Neural cell (in vitro differentiated cells): ENCODE measurements around the gene SNCAIP. TPM values are rescaled to one million over a fixed set of nuclear protein-coding genes. Genes with fewer than 3 reads are reported as not detected.

Experiments
- H2AFZ ChIP-seq: fragments of 200-600, 300-800 bp; sonication (generic), shearing (Covaris generic); 2 replicates; pipeline ENCODE4 v1.6.0; 2014; ENCODE audit warnings: low read depth, mild to moderate bottlenecking, antibody characterized with exemption, low read length, moderate library complexity
- H3F3A ChIP-seq: fragments of 200-600 bp; shearing (Covaris generic); 2 replicates; pipeline ENCODE4 v1.6.1; 2016; ENCODE audit warnings: mild to moderate bottlenecking, moderate library complexity, mixed read lengths, antibody characterized with exemption, low read length; ENCODE audit not compliant: insufficient read depth, poor library complexity, severe bottlenecking
- H3K27ac ChIP-seq: fragments of 200-600, 300-800 bp; sonication (generic), shearing (Covaris generic); 2 replicates; pipeline ENCODE4 v1.5.1; 2014; ENCODE audit warnings: mild to moderate bottlenecking, low read length, moderate library complexity
- H3K27me3 ChIP-seq: fragments of 300-800, 200-600 bp; sonication (generic), shearing (Covaris generic); 2 replicates; pipeline ENCODE4 v1.6.0; 2014; ENCODE audit warnings: mild to moderate bottlenecking, low read depth, low read length, moderate library complexity; ENCODE audit not compliant: insufficient read depth
- H3K36me3 ChIP-seq: fragments of 300-800, 200-600 bp; sonication (generic), shearing (Covaris generic); 2 replicates; pipeline ENCODE4 v1.5.1; 2014; ENCODE audit warnings: mild to moderate bottlenecking, antibody characterized with exemption, low read length, moderate library complexity; ENCODE audit not compliant: insufficient read depth
- H3K4me2 ChIP-seq: fragments of 300-800, 200-600 bp; sonication (generic), shearing (Covaris generic); 2 replicates; pipeline ENCODE4 v1.6.0; 2014; ENCODE audit warnings: mild to moderate bottlenecking, low read length
- H3K4me3 ChIP-seq: fragments of 300-800, 200-600 bp; sonication (generic), shearing (Covaris generic); 2 replicates; pipeline ENCODE4 v1.5.1; 2014; ENCODE audit warnings: mild to moderate bottlenecking, low read length, moderate library complexity
- H3K79me2 ChIP-seq: fragments of 200-600 bp; shearing (Covaris generic); replicated peaks from 2 replicates; pipeline ENCODE4 v1.6.0; 2014; ENCODE audit warnings: mild to moderate bottlenecking, low read length, moderate library complexity; ENCODE audit not compliant: insufficient read depth
- H3K9ac ChIP-seq: fragments of 300-800, 200-600 bp; sonication (generic), shearing (Covaris generic); 2 replicates; pipeline ENCODE4 v1.6.1; 2016; ENCODE audit warnings: mild to moderate bottlenecking, low read length, mixed read lengths
- H3K9me2 ChIP-seq: fragments of 200-600 bp; shearing (Covaris generic); 2 replicates; pipeline ENCODE4 v1.6.1; 2016; ENCODE audit warnings: mild to moderate bottlenecking, low read length, mixed read lengths; ENCODE audit not compliant: insufficient read depth
- H3K9me3 ChIP-seq: fragments of 200-600, 300-800 bp; sonication (generic), shearing (Covaris generic); 2 replicates; pipeline ENCODE4 v1.6.1; 2016; ENCODE audit warnings: mild to moderate bottlenecking, mixed run types, low read length, moderate library complexity, mixed read lengths
- H4K20me1 ChIP-seq: fragments of 200-600 bp; shearing (Covaris generic); 2 replicates; pipeline ENCODE4 v1.6.1; 2016; ENCODE audit warnings: mild to moderate bottlenecking, mixed run types; ENCODE audit not compliant: insufficient read depth
- CTCF ChIP-seq: fragments of 450-650 bp; IDR thresholded peaks from 2 replicates; pipeline ENCODE4 v1.5.1; 2014; ENCODE audit warnings: antibody characterized with exemption, mild to moderate bottlenecking, moderate library complexity; ENCODE audit not compliant: poor library complexity, severe bottlenecking
- EP300 ChIP-seq: fragments of 450-650 bp; conservative IDR thresholded peaks from 2 replicates; pipeline ENCODE4 v1.6.1; 2014; ENCODE audit warnings: antibody characterized with exemption, mild to moderate bottlenecking, moderate library complexity; ENCODE audit not compliant: poor library complexity, severe bottlenecking
- MXI1 ChIP-seq: fragments of 450-650 bp; conservative IDR thresholded peaks from 2 replicates; pipeline ENCODE4 v1.6.1; 2014; ENCODE audit warnings: antibody characterized with exemption, mild to moderate bottlenecking; ENCODE audit not compliant: poor library complexity, severe bottlenecking
- POLR2AphosphoS5 ChIP-seq: IDR thresholded peaks from 2 replicates; pipeline ENCODE4 v1.6.1; 2012
- RAD21 ChIP-seq: fragments of 450-650 bp; conservative IDR thresholded peaks from 2 replicates; pipeline ENCODE4 v1.6.1; 2014; ENCODE audit warnings: antibody characterized with exemption, mild to moderate bottlenecking, moderate library complexity
- REST ChIP-seq: IDR thresholded peaks from 2 replicates; pipeline ENCODE4 v1.6.1; 2012; ENCODE audit warnings: borderline replicate concordance
- polyA plus RNA-seq: library from polyadenylated mRNA; depleted of rRNA; stranded (reverse); fragments of >200 nt; gene quantifications from 2 replicates; pipeline ENCODE4 v1.2.3, GENCODE V29; 2014

SNCAIP gene
- polyA plus RNA-seq, 1 donor from 2014 or later = 25.6 TPM

- Histone ChIP-seq H3K27ac (no peak overlapping the region), H2AFZ (no peak overlapping the region), H3K9me2 (no peaks in the 10 kb centered on the region), H3K27me3 (no peaks in the 10 kb centered on the region), H3K9me3 (no peaks in the 10 kb centered on the region), H3K4me3 (no peak overlapping the region), H3K4me2 (no peak overlapping the region), H4K20me1 (no peaks in the 10 kb centered on the region), H3F3A (no peaks in the 10 kb centered on the region), H3K79me2 (no peaks in the 10 kb centered on the region), H3K36me3 (peaks cover 5% of the 10 kb centered on the region), H3K9ac (no peak overlapping the region)
- TF ChIP-seq REST = no peak
- TF ChIP-seq POLR2AphosphoS5 = no peak
- no peak for TF ChIP-seq EP300
- no peak for TF ChIP-seq MXI1
Measured at GRCh38 chr5:122457178-122457826, 145.3 kb downstream of the SNCAIP start.

GRCh38 chr5:122458278-122458872 lies 146.3 kb downstream of the SNCAIP start:
- Histone ChIP-seq H3K4me3 (no peak overlapping the region), H3K4me2 (no peak overlapping the region), H3K79me2 (no peaks in the 10 kb centered on the region), H3K36me3 (peaks cover 5% of the 10 kb centered on the region), H2AFZ (no peak overlapping the region), H3K9ac (no peak overlapping the region), H3F3A (no peaks in the 10 kb centered on the region), H4K20me1 (no peaks in the 10 kb centered on the region), H3K27me3 (no peaks in the 10 kb centered on the region), H3K9me2 (no peaks in the 10 kb centered on the region), H3K9me3 (no peaks in the 10 kb centered on the region), H3K27ac (no peak overlapping the region)
- TF ChIP-seq REST (no peak), CTCF (peak; percentile 51), MXI1 (no peak), RAD21 (peak; percentile 18)
